NK-92 (cell line): Measurements from ENCODE around the gene HES6.

Experiments used
- DNase-seq: peaks from one replicate; lab custom pipeline; 2025; ENCODE audit not compliant: unreplicated experiment; lab: John Stamatoyannopoulos, UW

HES6 gene

GRCh38 chr2:238202326-238203093, 37.3 kb downstream of the HES6 start:
- DNase-seq = no peak

- no peak for DNase-seq
These were observed 49.4 kb downstream of the HES6 start for GRCh38 chr2:238190445-238190844.
